ENCODE results near the gene LARGE2. TPM values are rescaled to one million over a fixed set of nuclear protein-coding genes. Genes with fewer than 3 reads are reported as not detected.

LARGE2 gene
- total and polyA plus RNA-seq, 2 of the 13 experiments (the other 11 are each of a cell fraction or from before 2014, with no cell fraction given), result 8.5 to 21.6 TPM

- TF ChIP-seq ZBTB4 (CRISPR knock-in tag; IDR thresholded peaks at IDR 0.05; ENCODE audit: borderline replicate concordance), result no peak
- no peak for TF ChIP-seq SIX1 (CRISPR knock-in tag; IDR thresholded peaks at IDR 0.05; ENCODE audit: borderline replicate concordance)
- no peak for TF ChIP-seq SOX13 (IDR thresholded peaks at IDR 0.05)
- 0 out of 4 replicates have a peak, but pooled peaks of 1 of the 2 experiments have one; percentile 15 for TF ChIP-seq SOX13 (CRISPR knock-in tag; conservative IDR thresholded peaks at IDR 0.05 in 1 of 2, IDR thresholded peaks at IDR 0.05 in 1 of 2)
- no peak for TF ChIP-seq KDM1A (CRISPR knock-in tag; IDR thresholded peaks at IDR 0.05)
- TF ChIP-seq SNAI1 (CRISPR knock-in tag; IDR thresholded peaks at IDR 0.05; ENCODE audit: borderline replicate concordance), result 0 out of 2 replicates have a peak, but pooled peaks have one; percentile 59
- no peak; the same call in 1 of the 2 replicates for TF ChIP-seq ZGPAT (CRISPR knock-in tag; IDR thresholded peaks at IDR 0.05)
- TF ChIP-seq CTCF (CRISPR knock-in tag; IDR thresholded peaks at IDR 0.05), result peak; percentile 21; the same call in 1 of the 2 replicates
- TF ChIP-seq KLF12 (CRISPR knock-in tag; IDR thresholded peaks at IDR 0.05; ENCODE audit: borderline replicate concordance), result 0 out of 2 replicates have a peak, but pooled peaks have one; percentile 35
- TF ChIP-seq TFDP2 (CRISPR knock-in tag; IDR thresholded peaks at IDR 0.05), result 0 out of 2 replicates have a peak, but pooled peaks have one; percentile 49
- no peak; the same call in 1 of the 2 replicates for TF ChIP-seq PAX8 (CRISPR knock-in tag; IDR thresholded peaks at IDR 0.05; ENCODE audit: borderline replicate concordance)
- TF ChIP-seq CHCHD3 (CRISPR knock-in tag; IDR thresholded peaks at IDR 0.05), result peak; percentile 54; the same call in 1 of the 2 replicates
- TF ChIP-seq ZNF770 (CRISPR knock-in tag; IDR thresholded peaks at IDR 0.05), result no peak
- TF ChIP-seq STAT5B (CRISPR knock-in tag; IDR thresholded peaks at IDR 0.05), result no peak
- TF ChIP-seq ATF3 (CRISPR knock-in tag; IDR thresholded peaks at IDR 0.05), result no peak
- no peak for TF ChIP-seq ZBTB26 (CRISPR knock-in tag; IDR thresholded peaks at IDR 0.05; ENCODE audit: borderline replicate concordance)
- peak; percentile 67 for TF ChIP-seq ZBTB7B (CRISPR knock-in tag; IDR thresholded peaks at IDR 0.05)
Measured at GRCh38 chr11:45918331-45918941, 4.0 kb upstream of the LARGE2 start (continued).

Data from HepG2 (cell line).